B cell (primary cell): Measurements from ENCODE around the gene HSPB9. TPM values are rescaled to one million over a fixed set of nuclear protein-coding genes. Genes with fewer than 3 reads are reported as not detected.

Experiments used
- ATAC-seq: fragments of 200-7000 bp; cut with Tn5 transposase; one replicate; pipeline ENCODE4 v1.10.0; 2021; ENCODE audit warnings: low read depth, mild to moderate bottlenecking, moderate number of reproducible peaks, moderate library complexity
- CTCF ChIA-PET: fragments of 350-600 bp; sonication (Branson Sonifier 250); formaldehyde crosslinking; loops from one replicate; lab custom pipeline; 2021; ENCODE audit warnings: antibody characterized with exemption, inconsistent platforms; lab: Charles Lee
- POLR2A ChIA-PET: fragments of 350-600 bp; sonication (Branson Sonifier 250); formaldehyde crosslinking; loops from one replicate; lab custom pipeline; 2021; ENCODE audit warnings: antibody characterized with exemption; lab: Charles Lee
- DNase-seq: peaks from one replicate; pipeline ENCODE4 v3.0.0; 2013
- H2AFZ ChIP-seq: 2 replicates; pipeline ENCODE4 v1.6.1; 2012; ENCODE audit warnings: mild to moderate bottlenecking, low read depth, low read length; ENCODE audit not compliant: insufficient read depth, poor library complexity, severe bottlenecking
- H3K27ac ChIP-seq, 2 donors: 1 replicate in 1 of 2; 2 replicates in 1 of 2; pipeline ENCODE4 v1.5.1; 2012 to 2013; ENCODE audit warnings: low read length in 2 of 2, mild to moderate bottlenecking in 2 of 2, moderate library complexity in 1 of 2
- H3K27me3 ChIP-seq, 4 experiments: fragments of 200-600 bp in 1 of 4; sonication (generic) in 1 of 4; replicated peaks in 1 of 4; 1 replicate in 2 of 4; 2 replicates in 2 of 4; pipeline versions ENCODE4 v1.6.1 to v1.7.0; 2013 to 2016; ENCODE audit warnings: low read length in 3 of 4, mild to moderate bottlenecking in 2 of 4, mixed read lengths in 1 of 4, moderate library complexity in 1 of 4; ENCODE audit not compliant: insufficient read depth in 4 of 4, control insufficient read depth in 3 of 4; ENCODE audit errors: control extremely low read depth in 1 of 4
- H3K36me3 ChIP-seq, 2 experiments: replicated peaks in 1 of 2; 1 replicate in 1 of 2; 2 replicates in 1 of 2; pipeline versions ENCODE4 v1.6.1 to v1.7.1; 2013; ENCODE audit warnings: low read length in 1 of 2; ENCODE audit not compliant: insufficient read depth in 2 of 2, control insufficient read depth in 1 of 2; ENCODE audit errors: control extremely low read depth in 1 of 2, extremely low read depth in 1 of 2
- H3K4me1 ChIP-seq, 2 donors: fragments of 200-600 bp in 1 of 2; sonication (generic) in 1 of 2; 1 replicate in 1 of 2; 2 replicates in 1 of 2; pipeline versions ENCODE4 v1.5.1 to v1.6.1; 2013 to 2017; ENCODE audit warnings: low read length in 2 of 2; ENCODE audit not compliant: control insufficient read depth in 2 of 2, insufficient read depth in 2 of 2
- H3K4me2 ChIP-seq: replicated peaks from 2 replicates; pipeline ENCODE3; 2012; ENCODE audit warnings: mild to moderate bottlenecking, low read depth, low read length; ENCODE audit not compliant: poor library complexity, severe bottlenecking
- H3K4me3 ChIP-seq, 5 experiments: fragments of 200-600 bp in 1 of 5; sonication (generic) in 1 of 5; 1 replicate in 3 of 5; 2 replicates in 2 of 5; pipeline versions ENCODE4 v1.5.1 to v1.7.0; 2011 to 2016; ENCODE audit warnings: low read length in 4 of 5, mild to moderate bottlenecking in 4 of 5, low read depth in 2 of 5, control low read depth in 1 of 5, moderate library complexity in 1 of 5; ENCODE audit not compliant: insufficient read depth in 1 of 5; ENCODE audit errors: control extremely low read depth in 1 of 5, extremely low read depth in 1 of 5
- H3K79me2 ChIP-seq: fragments of 200-600 bp; sonication (generic); one replicate; pipeline ENCODE4 v1.6.0; 2016; ENCODE audit warnings: low read length; ENCODE audit not compliant: control insufficient read depth, insufficient read depth
- H3K9ac ChIP-seq: fragments of 200-600 bp; sonication (generic); 2 replicates; pipeline ENCODE4 v1.6.1; 2017; ENCODE audit warnings: mild to moderate bottlenecking, low read length, moderate library complexity
- H3K9me3 ChIP-seq, 3 donors: one replicate each; pipeline versions ENCODE4 v1.6.1 to v1.7.1; 2013; ENCODE audit warnings: low read length in 2 of 3; ENCODE audit not compliant: control insufficient read depth in 2 of 3, insufficient read depth in 1 of 3; ENCODE audit errors: control extremely low read depth in 1 of 3
- H4K20me1 ChIP-seq: 2 replicates; pipeline ENCODE4 v1.6.0; 2012; ENCODE audit warnings: mild to moderate bottlenecking, low read length; ENCODE audit not compliant: insufficient read depth, control insufficient read depth, poor library complexity, severe bottlenecking
- H3K27ac Mint-ChIP-seq: one replicate; pipeline ENCODE4 v1.8.0; 2021; ENCODE audit warnings: mixed read lengths
- H3K27me3 Mint-ChIP-seq: one replicate; pipeline ENCODE4 v1.8.0; 2021; ENCODE audit warnings: mixed read lengths
- H3K4me1 Mint-ChIP-seq: one replicate; pipeline ENCODE4 v1.8.0; 2021; ENCODE audit warnings: mixed read lengths
- H3K4me3 Mint-ChIP-seq: one replicate; pipeline ENCODE4 v1.8.0; 2021; ENCODE audit warnings: mixed read lengths
- H3K9me3 Mint-ChIP-seq: one replicate; pipeline ENCODE4 v1.8.0; 2022; ENCODE audit warnings: mixed read lengths; ENCODE audit not compliant: insufficient read depth
- CTCF ChIP-seq: fragments of 200-600 bp; IDR thresholded peaks from one replicate; pipeline ENCODE4 v1.8.0; 2022; ENCODE audit warnings: antibody characterized with exemption, mild to moderate bottlenecking
- EZH2 ChIP-seq: IDR thresholded peaks from 2 replicates; pipeline ENCODE4 v1.6.1; 2012; ENCODE audit warnings: borderline replicate concordance, low read depth, mild to moderate bottlenecking, moderate library complexity, low read length; ENCODE audit not compliant: insufficient read depth, poor library complexity, severe bottlenecking
- WGBS: methylation state at CpG from one replicate; pipeline ENCODE4 v1.1.5; 2013; ENCODE audit warnings: missing lambda C conversion rate; ENCODE audit not compliant: insufficient coverage; 5-methylcytosine and 5-hydroxymethylcytosine counted together
- intact Hi-C: fragments of 100-400 bp; cut with micrococcal nuclease; formaldehyde crosslinking; loops from one replicate; pipeline ENCODE4 v1.10.0; 2022
- polyA plus RNA-seq: library from polyadenylated mRNA; depleted of rRNA; stranded (reverse); fragments of >200 nt; gene quantifications from 2 replicates; pipeline ENCODE4 v1.2.3, GENCODE V29; 2012
- total RNA-seq, 2 donors: library from RNA; stranded (reverse); fragments of 120-200 nt in 1 of 2; gene quantifications; 1 replicate in 1 of 2; 2 replicates in 1 of 2; pipeline versions ENCODE4 v1.2.3 to v1.2.4, GENCODE V29; 2013 to 2022

Gene HSPB9
- total and polyA plus RNA-seq, 2 donors (not counting 1 experiment from before 2014, with no cell fraction given) = 0.09 TPM; not detected in 1

DNA sequence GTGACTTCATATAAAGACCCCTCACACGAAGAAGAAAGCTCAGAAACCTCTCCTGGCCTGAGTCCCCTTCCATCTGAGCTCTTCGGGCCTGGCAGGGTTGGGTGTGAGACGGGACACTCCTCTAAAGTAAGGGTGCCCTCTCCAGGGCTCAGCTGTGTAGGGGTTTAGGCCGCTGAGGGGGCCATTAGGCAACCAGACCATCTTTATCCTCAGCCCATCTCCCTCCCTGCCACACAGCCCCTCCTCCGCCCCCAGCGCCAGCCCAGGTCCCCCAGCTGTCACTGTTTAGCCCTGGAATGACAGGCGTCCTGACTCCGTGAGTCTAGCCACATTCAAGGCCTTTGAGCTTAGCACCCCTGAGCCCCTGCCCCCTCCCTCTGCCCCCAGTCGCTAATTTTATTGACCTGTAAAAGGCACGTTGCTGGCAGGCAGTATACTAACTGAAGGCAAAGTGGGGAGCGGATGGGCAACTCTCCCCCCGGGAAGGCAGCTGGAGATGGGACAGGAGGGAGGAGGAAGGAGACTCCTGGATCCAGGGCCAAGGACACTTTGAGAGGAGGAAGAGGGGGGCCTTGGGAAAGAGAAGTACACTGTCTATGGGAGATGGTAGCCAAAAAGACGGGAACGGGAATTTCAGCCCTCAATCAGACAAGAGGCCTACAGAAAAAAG lies 23.7 kb upstream of the HSPB9 start:
- peaks cover 20% of the 10 kb centered on the region for H3K27me3 Mint-ChIP-seq
- TF ChIP-seq EZH2 = no peak
- TF ChIP-seq CTCF = no peak
- H3K4me3 Mint-ChIP-seq = peak overlapping the region; percentile 55
- Histone ChIP-seq H3K79me2 (no peaks in the 10 kb centered on the region), H4K20me1 (no peaks in the 10 kb centered on the region), H3K4me3 (peak overlapping the region in 2 of 5 experiments; percentile 37 to 57), H3K36me3 (peaks cover 0 to 8% of the 10 kb centered on the region in 2 experiments), H3K4me2 (peak overlapping the region; percentile 96), H3K9ac (no peak overlapping the region), H3K27me3 (peaks cover 0 to 23% (median 11%) of the 10 kb centered on the region in 4 experiments), H2AFZ (peak overlapping the region; percentile 46), H3K9me3 (no peaks in the 10 kb centered on the region), H3K4me1 (peaks cover 11 to 17% of the 10 kb centered on the region in 2 donors), H3K27ac (no peak overlapping the region)
- peak; percentile 45 for DNase-seq
- H3K27ac Mint-ChIP-seq = no peak overlapping the region
- ChIA-PET CTCF (interaction anchor here (0.5 to 1.8 kb wide), 5 partner anchors 17 to 78 kb away, joined by 3 to 11 read pairs (median 4); no protein-coding TSS in a partner anchor), POLR2A (no interaction called here)
- intact Hi-C loops = loop anchor here (1.0 kb wide), 1 partner anchor 8 kb away; no protein-coding TSS in a partner anchor
- H3K4me1 Mint-ChIP-seq = peaks cover 9% of the 10 kb centered on the region
- WGBS = 93% methylated on average over 9 of the region's 14 CpGs
- H3K9me3 Mint-ChIP-seq = no peaks in the 10 kb centered on the region
- no peak for ATAC-seq
